ENCODE results near the gene SLC6A1. TPM values are rescaled to one million over a fixed set of nuclear protein-coding genes. Genes with fewer than 3 reads are reported as not detected.

Gene SLC6A1
- total and polyA plus RNA-seq, 2 of the 8 experiments (the other 6 are each of a cell fraction or from before 2014, with no cell fraction given) = 0.30 to 0.63 TPM

DNA sequence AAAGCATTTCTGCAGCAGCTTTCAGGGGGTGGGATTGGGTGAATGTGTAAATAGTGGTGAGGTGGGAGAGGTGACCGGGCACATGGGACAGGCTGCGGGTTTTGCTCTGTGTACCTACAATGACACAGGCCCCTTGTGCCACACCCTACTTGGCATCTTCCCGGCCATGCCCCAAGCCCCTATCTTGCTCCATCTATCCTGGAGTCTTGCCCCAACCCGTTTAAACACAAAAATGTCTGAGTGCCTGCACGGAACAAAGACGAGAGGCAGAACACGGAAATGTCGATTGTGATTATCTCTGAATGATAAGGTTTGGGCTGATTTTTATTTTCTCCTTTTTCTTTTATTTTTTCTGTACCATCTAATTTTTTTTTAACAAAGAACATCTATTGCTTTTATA is 46.0 kb upstream of the SLC6A1 start:
- Histone ChIP-seq H3K4me2 (ENCODE audit: insufficient read depth in 1 of 2, low read depth in 2 of 2, low read length in 2 of 2) (no peak overlapping the region), H3K14ac (ENCODE audit: insufficient read length) (no peak overlapping the region), H3K27ac (ENCODE audit: low read depth, low read length) (no peak overlapping the region), H3K4me3 (ENCODE audit: extremely low read depth in 1 of 4, insufficient read depth in 2 of 4, low read depth in 3 of 4, low read length in 4 of 4) (no peak overlapping the region), H4K20me1 (replicated peaks in 1 of 2; ENCODE audit: control insufficient read depth in 1 of 2, insufficient read depth in 2 of 2, low read length in 2 of 2) (peaks cover 0 to 2% of the 10 kb centered on the region in 2 experiments), H3K56ac (replicated peaks; ENCODE audit: insufficient read length, low read depth, low read length) (no peak overlapping the region), H3K79me2 (ENCODE audit: control insufficient read depth in 1 of 2, insufficient read depth in 2 of 2, low read length in 2 of 2) (no peaks in the 10 kb centered on the region), H4K91ac (replicated peaks; ENCODE audit: insufficient read length, low read length) (no peak overlapping the region), H2BK15ac (ENCODE audit: low read length) (no peak overlapping the region), H3K4me1 (replicated peaks in 1 of 4; ENCODE audit: control insufficient read depth in 3 of 4, insufficient read depth in 4 of 4, low read length in 3 of 4) (no peaks in the 10 kb centered on the region), H4K8ac (ENCODE audit: extremely low read depth, insufficient read depth, low read length) (no peak overlapping the region), H2BK20ac (ENCODE audit: low read length) (no peak overlapping the region), H3K36me3 (ENCODE audit: control insufficient read depth in 2 of 4, insufficient read depth in 4 of 4, low read length in 3 of 4) (no peaks in the 10 kb centered on the region), H3K9me3 (ENCODE audit: insufficient read depth in 2 of 2, low read depth in 1 of 2, low read length in 1 of 2) (peaks cover 12% of the 10 kb centered on the region in 2 experiments), H3K9ac (replicated peaks in 1 of 4; ENCODE audit: extremely low read depth in 1 of 4, low read depth in 3 of 4, low read length in 3 of 4) (no peak overlapping the region), H3K23ac (ENCODE audit: insufficient read length) (no peak overlapping the region), H3K18ac (ENCODE audit: extremely low read depth, low read length) (no peak overlapping the region), H2BK12ac (ENCODE audit: low read depth, low read length) (no peak overlapping the region), H3K4ac (replicated peaks; ENCODE audit: insufficient read length, low read depth, low read length) (no peak overlapping the region), H3K79me1 (ENCODE audit: low read depth, low read length) (no peaks in the 10 kb centered on the region), H2BK5ac (ENCODE audit: low read depth, low read length) (no peak overlapping the region), H2AK5ac (ENCODE audit: low read depth, low read length) (no peak overlapping the region), H2AFZ (ENCODE audit: low read length) (no peak overlapping the region), H4K5ac (ENCODE audit: insufficient read length, low read depth, low read length) (no peak overlapping the region), H3K23me2 (ENCODE audit: low read depth, low read length) (no peaks in the 10 kb centered on the region), H2BK120ac (replicated peaks; ENCODE audit: low read depth, low read length) (no peak overlapping the region), H3K27me3 (replicated peaks in 1 of 4; ENCODE audit: control insufficient read depth in 3 of 4, extremely low read depth in 1 of 4, insufficient read depth in 3 of 4, low read length in 3 of 4) (no peaks in the 10 kb centered on the region)
- WGBS, 2 experiments (ENCODE audit: extremely low coverage in 1 of 2, insufficient coverage in 1 of 2, insufficient read length in 1 of 2, insufficient replicate concordance in 2 of 2, low coverage in 1 of 2, low lambda C conversion rate in 2 of 2, missing lambda C conversion rate in 1 of 2) = 96% methylated on average over 8 of the region's 8 CpGs; no CpG with 5 or more reads in 1 of the 2 experiments
- ChIA-PET CTCF (ENCODE audit: partially characterized antibody) (interaction anchor here (0.9 to 16.2 kb wide), 30 partner anchors 7 to 433 kb away, joined by 3 to 211 read pairs (median 6); partner anchors contain the start of gene SLC6A1), POLR2A (ENCODE audit: partially characterized antibody) (no interaction called here)
- DNase-seq (ENCODE audit: low read depth in 1 of 2, low spot score in 2 of 2) (no peak), FAIRE-seq (no peak)
- TF ChIP-seq CHD1 (IDR thresholded peaks at IDR 0.05; ENCODE audit: low read depth, low read length) = no peak

Measured in H1 (cell line).